K562 (cell line): Measurements from ENCODE around the gene EPHB4. TPM values are rescaled to one million over a fixed set of nuclear protein-coding genes. Genes with fewer than 3 reads are reported as not detected.

Experiments
- ATAC-seq: fragments of 200-7000 bp; cut with Tn5 transposase; 3 replicates; pipeline ENCODE4 v1.9.1; 2020; ENCODE audit warnings: moderate library complexity
- BruUV-seq: library from RNA; stranded (reverse); fragments of 400-500 nt; replicated peaks from 2 replicates; lab custom pipeline; 2021; lab: Mats Ljungman, UMichigan
- CTCF ChIA-PET: fragments of 300-600 bp; formaldehyde crosslinking; extraction: SDS; loops from one replicate; lab custom pipeline; 2021; ENCODE audit warnings: low intra/inter-chr PET ratio; lab: Yijun Ruan, JAX
- POLR2A ChIA-PET: fragments of 300-600, 350-650 bp; sonication (Branson Sonifier 250); formaldehyde crosslinking; extraction: SDS; loops from one replicate; lab custom pipeline; 2021; ENCODE audit warnings: antibody characterized with exemption, inconsistent platforms; lab: Yijun Ruan, JAX
- DNase-seq, 4 experiments: peaks; one replicate each; pipeline versions ENCODE4 v3.0.0 to v3.0.0-alpha.2; 2011 to 2018; ENCODE audit warnings: low spot score in 3 of 4, mixed read lengths in 3 of 4; ENCODE audit errors: extremely low read depth in 1 of 4
- FAIRE-seq: peaks from 2 replicates; lab custom pipeline; 2011; peaks lifted over from hg19 to GRCh38; lab: Jason Lieb, UNC
- H2AFZ ChIP-seq: 2 replicates; pipeline ENCODE4 v1.6.0; 2011; ENCODE audit warnings: low read depth, low read length, control low read depth, inconsistent platforms
- H3K27ac ChIP-seq: fragments of 200-600 bp; 3 replicates; pipeline ENCODE4 v1.8.0; 2011; ENCODE audit warnings: low read depth, mild to moderate bottlenecking, control low read depth, inconsistent platforms, low read length, moderate library complexity, mixed read lengths; ENCODE audit errors: extremely low read depth
- H3K27me3 ChIP-seq, 2 experiments: fragments of 300-600 bp in 1 of 2; 2 replicates in 1 of 2; 3 replicates in 1 of 2; pipeline versions ENCODE4 v1.6.0 to v1.8.0; 2011; ENCODE audit warnings: inconsistent platforms in 2 of 2, low read length in 2 of 2, mild to moderate bottlenecking in 1 of 2, mixed read lengths in 1 of 2, moderate library complexity in 1 of 2; ENCODE audit not compliant: control insufficient read depth in 2 of 2, insufficient read depth in 2 of 2
- H3K36me3 ChIP-seq: fragments of 300-600 bp; 3 replicates; pipeline ENCODE4 v1.8.0; 2011; ENCODE audit warnings: mild to moderate bottlenecking, low read length, inconsistent platforms; ENCODE audit not compliant: control insufficient read depth, insufficient read depth
- H3K4me1 ChIP-seq, 2 experiments: fragments of 200-600 bp in 1 of 2; replicated peaks in 1 of 2; 2 replicates in 1 of 2; 3 replicates in 1 of 2; pipeline versions ENCODE4 v1.5.1 to v1.8.0; 2011; ENCODE audit warnings: inconsistent platforms in 2 of 2, low read length in 2 of 2, mild to moderate bottlenecking in 1 of 2, mixed read lengths in 1 of 2, moderate library complexity in 1 of 2; ENCODE audit not compliant: control insufficient read depth in 2 of 2, insufficient read depth in 2 of 2
- H3K4me2 ChIP-seq: 2 replicates; pipeline ENCODE4 v1.6.1; 2011; ENCODE audit warnings: low read length, control low read depth, inconsistent platforms, mixed read lengths; ENCODE audit not compliant: insufficient read depth
- H3K4me3 ChIP-seq: fragments of 200-600 bp; sonication (generic), shearing (Covaris generic); 2 replicates; pipeline ENCODE4 v1.5.1; 2016; ENCODE audit warnings: control low read depth, inconsistent platforms
- H3K79me2 ChIP-seq: fragments of 200-600 bp; 3 replicates; pipeline ENCODE4 v1.8.0; 2011; ENCODE audit warnings: low read length, inconsistent platforms; ENCODE audit not compliant: control insufficient read depth, insufficient read depth
- H3K9ac ChIP-seq, 2 experiments: 2 replicates each; pipeline versions ENCODE4 v1.6.0 to v1.6.1; 2011; ENCODE audit warnings: low read depth in 2 of 2, low read length in 2 of 2, control low read depth in 1 of 2, inconsistent platforms in 1 of 2, mild to moderate bottlenecking in 1 of 2, mixed read lengths in 1 of 2; ENCODE audit not compliant: insufficient read depth in 1 of 2
- H3K9me1 ChIP-seq: one replicate; pipeline ENCODE4 v1.6.0; 2011; ENCODE audit warnings: inconsistent platforms, mild to moderate bottlenecking, low read length, moderate library complexity; ENCODE audit not compliant: control insufficient read depth, insufficient read depth
- H3K9me3 ChIP-seq: replicated peaks from 2 replicates; pipeline ENCODE4 v1.5.1; 2011; ENCODE audit warnings: low read depth, low read length, inconsistent platforms; ENCODE audit not compliant: control insufficient read depth, insufficient read depth
- H4K20me1 ChIP-seq: replicated peaks from 2 replicates; pipeline ENCODE4 v1.6.1; 2011; ENCODE audit warnings: low read length, inconsistent platforms, mixed read lengths; ENCODE audit not compliant: control insufficient read depth, insufficient read depth
- ATF2 ChIP-seq: sonication (generic); formaldehyde crosslinking; IDR thresholded peaks from 2 replicates; pipeline ENCODE4 v1.8.1; 2022; ENCODE audit warnings: missing genetic modification reagents
- BRF2 ChIP-seq: IDR thresholded peaks from 3 replicates; pipeline ENCODE4 v1.6.1; 2011; ENCODE audit warnings: borderline replicate concordance, mild to moderate bottlenecking; ENCODE audit not compliant: insufficient read length, insufficient read depth
- CEBPB ChIP-seq: fragments of 450-650 bp; IDR thresholded peaks from 2 replicates; pipeline ENCODE4 v1.6.1; 2016; ENCODE audit warnings: missing genetic modification characterization, missing compliant biosample characterization
- CREB5 ChIP-seq: fragments of 250-450 bp; sonication (Bioruptor Pico); IDR thresholded peaks from 2 replicates; pipeline ENCODE4 v1.5.0; 2020; ENCODE audit warnings: mild to moderate bottlenecking
- DACH1 ChIP-seq: fragments of 450-650 bp; IDR thresholded peaks from 2 replicates; pipeline ENCODE4 v1.6.1; 2018; ENCODE audit not compliant: partially characterized antibody
- HINFP ChIP-seq: fragments of 450-650 bp; conservative IDR thresholded peaks from 2 replicates; pipeline ENCODE4 v1.6.1; 2016; ENCODE audit warnings: missing genetic modification characterization, low read depth, mild to moderate bottlenecking, control low read depth, missing compliant biosample characterization
- KLF6 ChIP-seq: fragments of 250-450 bp; sonication (Bioruptor Pico); IDR thresholded peaks from 2 replicates; pipeline ENCODE4 v1.4.0; 2020; ENCODE audit warnings: mild to moderate bottlenecking, moderate library complexity, borderline replicate concordance
- MEF2A ChIP-seq: IDR thresholded peaks from 2 replicates; pipeline ENCODE4 v1.6.1; 2011; ENCODE audit warnings: low read depth, mild to moderate bottlenecking, low read length, moderate library complexity; ENCODE audit not compliant: control insufficient read depth
- RBM15 ChIP-seq: fragments of 200-400 bp; formaldehyde crosslinking; IDR thresholded peaks from 2 replicates; pipeline ENCODE4 v1.6.1; 2018; ENCODE audit warnings: mild to moderate bottlenecking, low read length, moderate library complexity; ENCODE audit not compliant: insufficient read depth
- RBM25 ChIP-seq: fragments of 200-400 bp; formaldehyde crosslinking; IDR thresholded peaks from 2 replicates; pipeline ENCODE4 v1.6.1; 2018; ENCODE audit warnings: low read length, low read depth, moderate library complexity; ENCODE audit not compliant: severe bottlenecking
- RBM39 ChIP-seq: fragments of 200-400 bp; formaldehyde crosslinking; optimal IDR thresholded peaks from 2 replicates; pipeline ENCODE3; 2018; ENCODE audit warnings: low read depth, low read length
- SMAD4 ChIP-seq: fragments of 250-450 bp; sonication (Bioruptor Pico); conservative IDR thresholded peaks from 2 replicates; pipeline ENCODE4 v1.8.0; 2021; ENCODE audit warnings: inconsistent platforms, mild to moderate bottlenecking, moderate library complexity
- SOX6 ChIP-seq: fragments of 450-650 bp; IDR thresholded peaks from 2 replicates; pipeline ENCODE4 v1.6.1; 2014; ENCODE audit warnings: mild to moderate bottlenecking
- THAP7 ChIP-seq: fragments of 250-450 bp; sonication (Bioruptor Pico); IDR thresholded peaks from 2 replicates; pipeline ENCODE4 v1.5.0; 2021
- WHSC1 ChIP-seq: IDR thresholded peaks from one replicate; pipeline ENCODE4 v1.6.1; 2012; ENCODE audit warnings: low read length, control low read depth, inconsistent platforms
- ZNF717 ChIP-seq: fragments of 250-450 bp; sonication (Bioruptor Pico); IDR thresholded peaks from 2 replicates; pipeline ENCODE4 v1.5.0; 2021
- WGBS: fragments of 100-300 bp; shearing (Covaris generic); methylation state at CpG from one replicate; pipeline ENCODE4 v1.1.6; 2016; ENCODE audit warnings: low coverage, mixed read lengths; ENCODE audit not compliant: insufficient coverage; ENCODE audit errors: missing lambda C conversion rate; 5-methylcytosine and 5-hydroxymethylcytosine counted together
- in situ Hi-C: fragments of 300-500 bp; cut with MboI; formaldehyde crosslinking; loops from 4 replicates; pipeline ENCODE4 v1.15.0; 2018; ENCODE audit warnings: inconsistent platforms, mixed read lengths
- intact Hi-C: fragments of 100-400 bp; cut with micrococcal nuclease; formaldehyde crosslinking; loops from 2 replicates; pipeline ENCODE4 v1.14.2; 2022
- polyA plus RNA-seq, 8 experiments: library from polyadenylated mRNA; depleted of rRNA in 4 of 8; stranded (reverse) in 5 of 8; unstranded in 3 of 8; fragments of >200 nt; fragmentation: Nextera tagmentation in 2 of 8; fragmentation: Illumina TruSeq in 1 of 8; extraction: Ambion mirVana in 2 of 8; extraction: Trizol in 1 of 8; gene quantifications; 2 replicates each; pipeline versions ENCODE4 v1.2.1 to v1.2.3, GENCODE V29; 2011 to 2014; ENCODE audit warnings: inconsistent platforms in 1 of 8, missing spikeins in 1 of 8
- total RNA-seq, 7 experiments: library from RNA; depleted of rRNA in 6 of 7; stranded (reverse); fragments of >200 nt in 6 of 7; fragmentation: Illumina TruSeq in 2 of 7; extraction: Trizol in 2 of 7; gene quantifications; 2 replicates each; pipeline versions ENCODE4 v1.2.1 to v1.2.3, GENCODE V29; 2011 to 2021; ENCODE audit warnings: low replicate concordance in 1 of 7

Gene EPHB4
- total and polyA plus RNA-seq, 9 of the 15 experiments (the other 6 are each of a cell fraction or from before 2014, with no cell fraction given): 1.2 to 82.1 (median 37.9) TPM

- in situ Hi-C loops: no loop called here
- no peaks in the 10 kb centered on the region for H3K27me3 ChIP-seq
- peak overlapping the region; percentile 61 to 88 for H3K9ac ChIP-seq
- peak; percentile 80 for TF ChIP-seq SMAD4
- no peak for TF ChIP-seq BRF2
- no peak for TF ChIP-seq MEF2A
- TF ChIP-seq SOX6: peak; percentile 77
- TF ChIP-seq THAP7 (CRISPR knock-in tag): no peak
- TF ChIP-seq RBM25: no peak
- no peak for TF ChIP-seq DACH1
- no peak for TF ChIP-seq KLF6 (CRISPR knock-in tag)
- TF ChIP-seq RBM15: no peak
- TF ChIP-seq CEBPB (tag): peak; percentile 50; the same call in 1 of the 2 replicates
- TF ChIP-seq RBM39: no peak
- no peak for TF ChIP-seq ZNF717 (CRISPR knock-in tag)
- TF ChIP-seq WHSC1: no peak
- TF ChIP-seq ATF2 (CRISPR knock-in tag): no peak
- no peak for TF ChIP-seq CREB5
- no peak for TF ChIP-seq HINFP (tag)
Observed at GRCh38 chr7:100829150-100829716, 1.9 kb upstream of the EPHB4 start.

More at GRCh38 chr7:100829150-100829716, 1.9 kb upstream of the EPHB4 start:
- POLR2A ChIA-PET: interaction anchor here (0.6 to 1.2 kb wide), 6 partner anchors 13 to 359 kb away, joined by 3 to 5 read pairs (median 4); partner anchors contain the start of gene SRRT
- Histone ChIP-seq H3K9me3 (no peaks in the 10 kb centered on the region), H3K9me1 (peaks cover 3% of the 10 kb centered on the region), H4K20me1 (peaks cover 9% of the 10 kb centered on the region; the same call in 1 of the 2 replicates), H3K4me1 (peaks cover 17 to 52% of the 10 kb centered on the region in 2 experiments; a peak in 4 of 5 replicates), H2AFZ (peak overlapping the region; percentile 73), H3K79me2 (peaks cover 46% of the 10 kb centered on the region), H3K4me2 (peak overlapping the region; percentile 98), H3K27ac (peak overlapping the region; percentile 60), H3K36me3 (peaks cover 5% of the 10 kb centered on the region; the same call in 2 of the 3 replicates), H3K4me3 (peak overlapping the region; percentile 71)
- ATAC-seq (peak; percentile 46), DNase-seq (peak; percentile 91 to 99 (median 94)), FAIRE-seq (peak; percentile 92)
- 1% methylated on average over 20 of the region's 20 CpGs for WGBS
- intact Hi-C loops: no loop called here
- BruUV-seq: no TSS peak
- CTCF ChIA-PET: interaction anchor here (0.9 kb wide), 1 partner anchor 23 kb away, joined by 5 read pairs; the partner anchor contains the start of gene SLC12A9
